SK-N-SH (cell line): Measurements from ENCODE around the gene CCN5. TPM values are rescaled to one million over a fixed set of nuclear protein-coding genes. Genes with fewer than 3 reads are reported as not detected.

ENCODE experiments used
- CTCF ChIA-PET: fragments of 300-600, 350-600 bp; formaldehyde crosslinking; extraction: SDS; loops from one replicate; lab custom pipeline; 2021; lab: Yijun Ruan, JAX
- POLR2A ChIA-PET: fragments of 350-600 bp; sonication (Branson Sonifier 250); formaldehyde crosslinking; extraction: SDS; loops from one replicate; lab custom pipeline; 2020; ENCODE audit warnings: antibody characterized with exemption, inconsistent platforms; lab: Yijun Ruan, JAX
- DNase-seq: peaks from one replicate; pipeline ENCODE4 v3.0.0; 2012
- H2AFZ ChIP-seq: fragments of 200-600 bp; sonication (generic); 2 replicates; pipeline ENCODE4 v1.8.1; 2016; ENCODE audit warnings: antibody characterized with exemption, mild to moderate bottlenecking, low read depth
- H3F3A ChIP-seq: fragments of 200-600 bp; sonication (generic); replicated peaks from 2 replicates; pipeline ENCODE3; 2016; ENCODE audit warnings: antibody characterized with exemption, mild to moderate bottlenecking; ENCODE audit not compliant: insufficient read depth
- H3K27ac ChIP-seq, 2 experiments: fragments of 200-500 bp in 1 of 2; fragments of 200-600 bp in 1 of 2; sonication (Bioruptor generic) in 1 of 2; sonication (generic), shearing (Covaris generic) in 1 of 2; 2 replicates each; pipeline versions ENCODE4 v1.5.1 to v1.6.1; 2014 to 2016; ENCODE audit warnings: low read depth in 2 of 2, inconsistent platforms in 1 of 2, low read length in 1 of 2, mild to moderate bottlenecking in 1 of 2, mixed read lengths in 1 of 2
- H3K27me3 ChIP-seq: fragments of 200-600 bp; sonication (generic), shearing (Covaris generic); 2 replicates; pipeline ENCODE4 v1.6.1; 2016; ENCODE audit warnings: mixed run types; ENCODE audit not compliant: insufficient read depth
- H3K36me3 ChIP-seq, 2 experiments: fragments of 200-500 bp in 1 of 2; fragments of 200-600 bp in 1 of 2; sonication (Bioruptor generic) in 1 of 2; sonication (generic) in 1 of 2; replicated peaks in 1 of 2; 2 replicates each; pipeline versions ENCODE3 to v1.5.1; 2014 to 2016; ENCODE audit warnings: low read length in 1 of 2, mild to moderate bottlenecking in 1 of 2; ENCODE audit not compliant: insufficient read depth in 2 of 2, control insufficient read depth in 1 of 2
- H3K4me1 ChIP-seq, 2 experiments: fragments of 200-500 bp in 1 of 2; fragments of 200-600 bp in 1 of 2; sonication (Bioruptor generic) in 1 of 2; sonication (generic), shearing (Covaris generic) in 1 of 2; 2 replicates each; pipeline versions ENCODE4 v1.5.1 to v1.6.1; 2014 to 2016; ENCODE audit warnings: low read depth in 1 of 2, low read length in 1 of 2, mixed run types in 1 of 2; ENCODE audit not compliant: insufficient read depth in 2 of 2, control insufficient read depth in 1 of 2
- H3K4me2 ChIP-seq: fragments of 200-600 bp; sonication (generic), shearing (Covaris generic); 2 replicates; pipeline ENCODE4 v1.6.1; 2017; ENCODE audit warnings: mixed run types
- H3K4me3 ChIP-seq, 2 experiments: fragments of 200-500 bp in 1 of 2; fragments of 200-600 bp in 1 of 2; sonication (Bioruptor generic) in 1 of 2; sonication (generic), shearing (Covaris generic) in 1 of 2; 2 replicates each; pipeline versions ENCODE4 v1.5.1 to v1.8.1; 2014 to 2016; ENCODE audit warnings: low read depth in 2 of 2, inconsistent platforms in 1 of 2, low read length in 1 of 2, mild to moderate bottlenecking in 1 of 2, mixed read lengths in 1 of 2, moderate library complexity in 1 of 2
- H3K79me2 ChIP-seq: fragments of 200-600 bp; sonication (generic); 2 replicates; pipeline ENCODE4 v1.8.1; 2017; ENCODE audit warnings: mild to moderate bottlenecking; ENCODE audit not compliant: insufficient read depth
- H3K9ac ChIP-seq: fragments of 200-600 bp; sonication (generic); 2 replicates; pipeline ENCODE4 v1.6.1; 2017; ENCODE audit warnings: mixed run types
- H3K9me2 ChIP-seq: fragments of 200-600 bp; sonication (generic); 2 replicates; pipeline ENCODE4 v1.6.1; 2017; ENCODE audit warnings: mixed run types
- H3K9me3 ChIP-seq: fragments of 200-600 bp; sonication (generic); 2 replicates; pipeline ENCODE4 v1.6.1; 2017; ENCODE audit warnings: mixed run types, mild to moderate bottlenecking, moderate library complexity
- H4K20me1 ChIP-seq: fragments of 200-600 bp; sonication (generic); 2 replicates; pipeline ENCODE4 v1.6.1; 2017; ENCODE audit warnings: mild to moderate bottlenecking, mixed run types; ENCODE audit not compliant: insufficient read depth
- ELF1 ChIP-seq: IDR thresholded peaks from 2 replicates; pipeline ENCODE4 v1.4.0; 2012
- EP300 ChIP-seq, 2 experiments: IDR thresholded peaks; 2 replicates each; pipeline versions ENCODE4 v1.4.0 to v1.6.1; 2012; ENCODE audit warnings: borderline replicate concordance in 1 of 2, low read depth in 1 of 2, low read length in 1 of 2
- FOSL2 ChIP-seq: IDR thresholded peaks from 2 replicates; pipeline ENCODE4 v1.4.0; 2012; ENCODE audit warnings: low read depth, mild to moderate bottlenecking, moderate library complexity, borderline replicate concordance
- GABPA ChIP-seq: IDR thresholded peaks from 2 replicates; pipeline ENCODE4 v1.4.0; 2012; ENCODE audit warnings: low read depth, mild to moderate bottlenecking
- GATA2 ChIP-seq: sonication (generic); formaldehyde crosslinking; IDR thresholded peaks from 2 replicates; pipeline ENCODE4 v1.5.0; 2020; ENCODE audit warnings: mild to moderate bottlenecking, missing genetic modification reagents
- MXI1 ChIP-seq: IDR thresholded peaks from 2 replicates; pipeline ENCODE4 v1.6.1; 2012; ENCODE audit warnings: mild to moderate bottlenecking, low read depth, low read length, improper control_type of control experiment
- NFIC ChIP-seq: IDR thresholded peaks from 2 replicates; pipeline ENCODE4 v1.4.0; 2012; ENCODE audit warnings: borderline replicate concordance
- NRF1 ChIP-seq: IDR thresholded peaks from 2 replicates; pipeline ENCODE4 v1.6.1; 2012; ENCODE audit warnings: low read depth, mild to moderate bottlenecking, low read length
- RAD21 ChIP-seq: IDR thresholded peaks from 2 replicates; pipeline ENCODE4 v1.6.1; 2012; ENCODE audit warnings: mild to moderate bottlenecking, low read length
- SMC3 ChIP-seq: IDR thresholded peaks from 2 replicates; pipeline ENCODE4 v1.6.1; 2012; ENCODE audit warnings: low read depth, low read length, improper control_type of control experiment
- YY1 ChIP-seq: IDR thresholded peaks from 2 replicates; pipeline ENCODE4 v1.4.0; 2012; ENCODE audit warnings: low read depth, mild to moderate bottlenecking
- WGBS: methylation state at CpG from one replicate; pipeline ENCODE4 v1.1.6; 2017; ENCODE audit warnings: low lambda C conversion rate; 5-methylcytosine and 5-hydroxymethylcytosine counted together
- polyA plus RNA-seq, 3 experiments: library from polyadenylated mRNA; depleted of rRNA; stranded (reverse); fragments of >200 nt; gene quantifications; 2 replicates each; pipeline ENCODE4 v1.2.3, GENCODE V29; 2012
- TF ChIP-seq, protein P1 (sequence below): fragments of 200-600 bp; sonication (generic); IDR thresholded peaks from 2 replicates; pipeline ENCODE4 v1.6.1; 2017; ENCODE audit warnings: antibody characterized with exemption, mild to moderate bottlenecking, moderate library complexity
- TF ChIP-seq, protein P2 (sequence below): IDR thresholded peaks from 2 replicates; pipeline ENCODE4 v1.4.0; 2012; ENCODE audit warnings: low read depth, borderline replicate concordance
- TF ChIP-seq, protein P3 (sequence below): IDR thresholded peaks from 2 replicates; pipeline ENCODE4 v1.4.0; 2012; ENCODE audit warnings: low read depth, borderline replicate concordance
- TF ChIP-seq, protein P4 (sequence below): fragments of 150-350 bp; IDR thresholded peaks from 2 replicates; pipeline ENCODE4 v1.6.1; 2016; ENCODE audit warnings: mild to moderate bottlenecking, low read depth, low read length
- TF ChIP-seq, protein P5 (sequence below): IDR thresholded peaks from 2 replicates; pipeline ENCODE4; 2012

The CCN5 gene
- polyA plus RNA-seq, 1 of the 3 experiments (the other 2 are of a cell fraction) = 0.05 TPM

DNA sequence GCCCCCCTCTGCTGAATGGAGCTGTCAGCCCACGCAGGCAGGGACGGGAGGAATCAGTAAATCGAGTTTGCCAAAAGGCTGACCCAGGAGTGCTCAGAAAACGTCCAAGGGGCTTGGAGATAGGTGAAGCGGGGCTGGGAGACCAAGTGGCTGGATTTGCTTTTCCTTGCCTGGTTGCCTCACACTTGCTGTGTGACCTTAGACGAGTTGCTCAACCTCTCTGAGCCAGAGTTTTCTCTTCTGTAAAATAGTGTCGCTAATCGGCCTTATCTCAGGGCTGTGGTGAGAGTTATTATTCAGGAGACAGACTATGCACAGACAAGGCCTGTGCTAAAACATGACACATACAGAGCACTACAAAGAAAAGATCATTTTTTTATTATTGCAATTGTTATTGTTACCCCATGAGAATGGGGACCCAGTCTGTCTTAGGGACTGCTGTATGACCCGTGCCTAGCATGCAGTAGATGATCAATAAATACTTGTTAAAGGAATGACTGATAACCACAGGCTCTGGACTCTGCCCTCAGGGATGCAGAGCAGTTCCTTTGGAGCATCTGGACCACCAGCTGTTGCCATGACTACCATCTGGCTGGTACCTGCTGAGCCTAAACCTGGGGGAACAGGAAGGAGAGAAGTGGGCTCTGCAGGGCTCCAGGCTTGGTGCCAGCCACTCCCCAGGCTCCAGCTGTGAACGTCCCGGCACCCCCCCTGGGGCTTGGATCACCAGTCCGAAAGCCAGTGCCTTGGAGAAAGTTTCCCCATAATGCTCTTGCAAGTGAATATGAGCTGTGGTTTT lies 31.4 kb downstream of the CCN5 start:
- Histone ChIP-seq H3K27ac (peak overlapping the region in 1 of 2 experiments; percentile 82; a peak in 2 of 4 replicates), H3F3A (peaks cover 11% of the 10 kb centered on the region), H3K4me2 (peak overlapping the region; percentile 80), H3K27me3 (peaks cover 12% of the 10 kb centered on the region), H3K4me1 (peaks cover 6 to 37% of the 10 kb centered on the region in 2 experiments; a peak in 3 of 4 replicates), H3K9me3 (no peaks in the 10 kb centered on the region), H2AFZ (0 out of 2 replicates have a peak overlapping the region, but pooled peaks have one; percentile 59), H3K36me3 (no peaks in the 10 kb centered on the region), H3K79me2 (no peaks in the 10 kb centered on the region), H4K20me1 (no peaks in the 10 kb centered on the region), H3K4me3 (peak overlapping the region; percentile 45 to 49), H3K9me2 (no peaks in the 10 kb centered on the region), H3K9ac (no peak overlapping the region)
- 0 out of 2 replicates have a peak, but pooled peaks have one; percentile 20 for TF ChIP-seq GATA2 (CRISPR knock-in tag)
- TF ChIP-seq YY1 = no peak
- WGBS = 14% methylated on average over 12 of the region's 12 CpGs
- ChIA-PET CTCF (interaction anchor here (0.6 to 5.2 kb wide), 34 partner anchors 8 to 265 kb away, joined by 3 to 110 read pairs (median 5); partner anchors contain the start of gene RIMS4), POLR2A (interaction anchor here (1.3 to 2.1 kb wide), 2 partner anchors 39 to 139 kb away, joined by 4 to 5 read pairs; partner anchors contain the start of gene YWHAB)
- peak; percentile 79 for DNase-seq

DNA sequence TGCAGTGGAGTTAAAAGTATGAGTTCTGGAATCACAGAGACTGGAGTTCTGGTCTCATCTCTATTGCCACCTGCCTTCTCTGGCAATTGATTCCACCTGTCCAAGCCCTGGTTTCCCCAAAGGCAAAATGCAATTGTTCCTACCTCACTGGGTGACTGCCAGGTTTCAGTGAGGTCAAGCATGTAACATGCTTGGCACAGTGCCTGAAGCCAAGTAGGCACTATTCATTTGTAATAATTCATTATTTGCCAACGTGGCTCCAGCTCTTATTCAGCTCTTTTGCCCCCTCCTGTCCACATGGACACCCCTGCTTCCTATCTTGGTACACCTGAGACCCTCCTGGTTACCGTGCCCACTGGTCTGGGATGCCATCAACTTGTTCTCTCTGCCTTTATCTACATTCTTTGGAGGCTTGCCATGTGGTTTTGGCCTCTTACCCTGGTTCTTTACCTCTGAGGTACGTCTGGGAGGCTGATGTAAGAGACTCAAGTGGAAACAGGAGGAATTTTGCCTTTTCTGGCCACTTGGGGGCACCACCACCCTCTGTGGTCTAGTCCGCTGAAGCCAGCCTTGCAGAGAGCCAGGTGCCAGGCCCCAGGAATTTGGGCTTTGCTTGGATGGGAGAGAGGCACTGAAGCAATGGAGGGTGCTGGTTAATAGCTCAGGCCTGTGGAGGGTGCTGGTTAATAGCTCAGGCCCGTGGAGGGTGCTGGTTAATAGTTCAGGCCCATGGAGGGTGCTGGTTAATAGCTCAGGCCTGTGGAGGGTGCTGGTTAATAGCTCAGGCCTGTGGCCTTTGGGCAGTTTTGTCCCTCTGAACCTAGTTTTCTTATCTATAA lies 32.2 kb downstream of the CCN5 start:
- peaks cover 11% of the 10 kb centered on the region for H3K27me3 ChIP-seq
- no peak overlapping the region for H3K9ac ChIP-seq
- H3K4me2 ChIP-seq = no peak overlapping the region
- peak overlapping the region in 1 of 2 experiments; percentile 82; a peak in 2 of 4 replicates for H3K27ac ChIP-seq
- peaks cover 6 to 37% of the 10 kb centered on the region in 2 experiments; a peak in 3 of 4 replicates for H3K4me1 ChIP-seq
- no peaks in the 10 kb centered on the region for H3K36me3 ChIP-seq
- H3K79me2 ChIP-seq = no peaks in the 10 kb centered on the region
- H3K4me3 ChIP-seq = peak overlapping the region in 1 of 2 experiments; percentile 29; a peak in 1 of 4 replicates
- H3K9me2 ChIP-seq = no peaks in the 10 kb centered on the region
- 0% methylated on average over 4 of the region's 5 CpGs for WGBS
- ChIA-PET POLR2A (interaction anchor here (0.9 to 2.1 kb wide), 8 partner anchors 14 to 138 kb away, joined by 3 to 5 read pairs (median 4); partner anchors contain the start of gene YWHAB), CTCF (interaction anchor here (0.6 to 5.2 kb wide), 49 partner anchors 9 to 356 kb away, joined by 3 to 110 read pairs (median 5); partner anchors contain the start of genes RIMS4 and YWHAB)
- peaks cover 11% of the 10 kb centered on the region for H3F3A ChIP-seq
- DNase-seq = peak; percentile 86
- no peaks in the 10 kb centered on the region for H4K20me1 ChIP-seq
- no peak overlapping the region for H2AFZ ChIP-seq
- H3K9me3 ChIP-seq = no peaks in the 10 kb centered on the region
- TF ChIP-seq, protein P1, sequence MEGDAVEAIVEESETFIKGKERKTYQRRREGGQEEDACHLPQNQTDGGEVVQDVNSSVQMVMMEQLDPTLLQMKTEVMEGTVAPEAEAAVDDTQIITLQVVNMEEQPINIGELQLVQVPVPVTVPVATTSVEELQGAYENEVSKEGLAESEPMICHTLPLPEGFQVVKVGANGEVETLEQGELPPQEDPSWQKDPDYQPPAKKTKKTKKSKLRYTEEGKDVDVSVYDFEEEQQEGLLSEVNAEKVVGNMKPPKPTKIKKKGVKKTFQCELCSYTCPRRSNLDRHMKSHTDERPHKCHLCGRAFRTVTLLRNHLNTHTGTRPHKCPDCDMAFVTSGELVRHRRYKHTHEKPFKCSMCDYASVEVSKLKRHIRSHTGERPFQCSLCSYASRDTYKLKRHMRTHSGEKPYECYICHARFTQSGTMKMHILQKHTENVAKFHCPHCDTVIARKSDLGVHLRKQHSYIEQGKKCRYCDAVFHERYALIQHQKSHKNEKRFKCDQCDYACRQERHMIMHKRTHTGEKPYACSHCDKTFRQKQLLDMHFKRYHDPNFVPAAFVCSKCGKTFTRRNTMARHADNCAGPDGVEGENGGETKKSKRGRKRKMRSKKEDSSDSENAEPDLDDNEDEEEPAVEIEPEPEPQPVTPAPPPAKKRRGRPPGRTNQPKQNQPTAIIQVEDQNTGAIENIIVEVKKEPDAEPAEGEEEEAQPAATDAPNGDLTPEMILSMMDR = peak; percentile 78
- TF ChIP-seq NFIC (no peak), SMC3 (peak; percentile 76), NRF1 (no peak), YY1 (no peak), GABPA (no peak), ELF1 (no peak), MXI1 (no peak; the same call in 1 of the 2 replicates), RAD21 (peak; percentile 75), GATA2 (CRISPR knock-in tag) (0 out of 2 replicates have a peak, but pooled peaks have one; percentile 5), EP300 (IDR thresholded peaks at IDR 0.05; ENCODE audit: borderline replicate concordance in 1 of 2, low read depth in 1 of 2, low read length in 1 of 2) (no peak), FOSL2 (no peak)
- TF ChIP-seq, protein P2, sequence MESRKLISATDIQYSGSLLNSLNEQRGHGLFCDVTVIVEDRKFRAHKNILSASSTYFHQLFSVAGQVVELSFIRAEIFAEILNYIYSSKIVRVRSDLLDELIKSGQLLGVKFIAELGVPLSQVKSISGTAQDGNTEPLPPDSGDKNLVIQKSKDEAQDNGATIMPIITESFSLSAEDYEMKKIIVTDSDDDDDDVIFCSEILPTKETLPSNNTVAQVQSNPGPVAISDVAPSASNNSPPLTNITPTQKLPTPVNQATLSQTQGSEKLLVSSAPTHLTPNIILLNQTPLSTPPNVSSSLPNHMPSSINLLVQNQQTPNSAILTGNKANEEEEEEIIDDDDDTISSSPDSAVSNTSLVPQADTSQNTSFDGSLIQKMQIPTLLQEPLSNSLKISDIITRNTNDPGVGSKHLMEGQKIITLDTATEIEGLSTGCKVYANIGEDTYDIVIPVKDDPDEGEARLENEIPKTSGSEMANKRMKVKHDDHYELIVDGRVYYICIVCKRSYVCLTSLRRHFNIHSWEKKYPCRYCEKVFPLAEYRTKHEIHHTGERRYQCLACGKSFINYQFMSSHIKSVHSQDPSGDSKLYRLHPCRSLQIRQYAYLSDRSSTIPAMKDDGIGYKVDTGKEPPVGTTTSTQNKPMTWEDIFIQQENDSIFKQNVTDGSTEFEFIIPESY = no peak
- TF ChIP-seq, protein P3, sequence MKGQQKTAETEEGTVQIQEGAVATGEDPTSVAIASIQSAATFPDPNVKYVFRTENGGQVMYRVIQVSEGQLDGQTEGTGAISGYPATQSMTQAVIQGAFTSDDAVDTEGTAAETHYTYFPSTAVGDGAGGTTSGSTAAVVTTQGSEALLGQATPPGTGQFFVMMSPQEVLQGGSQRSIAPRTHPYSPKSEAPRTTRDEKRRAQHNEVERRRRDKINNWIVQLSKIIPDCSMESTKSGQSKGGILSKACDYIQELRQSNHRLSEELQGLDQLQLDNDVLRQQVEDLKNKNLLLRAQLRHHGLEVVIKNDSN = no peak
- TF ChIP-seq, protein P4, sequence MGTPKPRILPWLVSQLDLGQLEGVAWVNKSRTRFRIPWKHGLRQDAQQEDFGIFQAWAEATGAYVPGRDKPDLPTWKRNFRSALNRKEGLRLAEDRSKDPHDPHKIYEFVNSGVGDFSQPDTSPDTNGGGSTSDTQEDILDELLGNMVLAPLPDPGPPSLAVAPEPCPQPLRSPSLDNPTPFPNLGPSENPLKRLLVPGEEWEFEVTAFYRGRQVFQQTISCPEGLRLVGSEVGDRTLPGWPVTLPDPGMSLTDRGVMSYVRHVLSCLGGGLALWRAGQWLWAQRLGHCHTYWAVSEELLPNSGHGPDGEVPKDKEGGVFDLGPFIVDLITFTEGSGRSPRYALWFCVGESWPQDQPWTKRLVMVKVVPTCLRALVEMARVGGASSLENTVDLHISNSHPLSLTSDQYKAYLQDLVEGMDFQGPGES = no peak
- TF ChIP-seq, protein P5, sequence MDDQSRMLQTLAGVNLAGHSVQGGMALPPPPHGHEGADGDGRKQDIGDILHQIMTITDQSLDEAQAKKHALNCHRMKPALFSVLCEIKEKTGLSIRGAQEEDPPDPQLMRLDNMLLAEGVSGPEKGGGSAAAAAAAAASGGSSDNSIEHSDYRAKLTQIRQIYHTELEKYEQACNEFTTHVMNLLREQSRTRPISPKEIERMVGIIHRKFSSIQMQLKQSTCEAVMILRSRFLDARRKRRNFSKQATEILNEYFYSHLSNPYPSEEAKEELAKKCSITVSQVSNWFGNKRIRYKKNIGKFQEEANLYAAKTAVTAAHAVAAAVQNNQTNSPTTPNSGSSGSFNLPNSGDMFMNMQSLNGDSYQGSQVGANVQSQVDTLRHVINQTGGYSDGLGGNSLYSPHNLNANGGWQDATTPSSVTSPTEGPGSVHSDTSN = no peak
